Germinal center (tissue), 1 donor: Measurements from ENCODE around the gene HADHA.
"Not testable (repeated sequence)": the region's sequence is repeated elsewhere in the genome, so short reads cannot be mapped to it uniquely, and the experiment has no call there.

Source experiments
- DNase-seq: peaks from one replicate; pipeline ENCODE4 v3.0.0; 2012; ENCODE audit warnings: mixed read lengths, low spot score

The HADHA gene

GRCh38 chr2:26173776-26174482 lies 70.5 kb downstream of the HADHA start:
- DNase-seq, result no peak

- no peak for DNase-seq
Observed at GRCh38 chr2:26172871-26173775, 71.3 kb downstream of the HADHA start, which contains the start of gene GAREM2. GAREM2 (plus strand) TSS chr2:26173088; CDS start chr2:26173221, 133 bp downstream.

GRCh38 chr2:26172189-26172870 lies 72.1 kb downstream of the HADHA start:
- no peak for DNase-seq

GRCh38 chr2:26170795-26171194 lies 73.6 kb downstream of the HADHA start:
- DNase-seq, result no peak

- DNase-seq, result no peak
Observed at GRCh38 chr2:26169681-26170414, 74.6 kb downstream of the HADHA start.

GRCh38 chr2:26169226-26169625 lies 75.2 kb downstream of the HADHA start:
- no peak for DNase-seq

GRCh38 chr2:26168785-26169184 lies 75.6 kb downstream of the HADHA start:
- DNase-seq, result no peak

GRCh38 chr2:26166541-26166940 lies 77.9 kb downstream of the HADHA start:
- DNase-seq, result not testable (repeated sequence)

GRCh38 chr2:26165403-26165802 lies 79.0 kb downstream of the HADHA start:
- DNase-seq, result no peak

GRCh38 chr2:26164641-26165211 lies 79.7 kb downstream of the HADHA start:
- DNase-seq, result no peak

GRCh38 chr2:26164231-26164630 lies 80.2 kb downstream of the HADHA start:
- DNase-seq, result no peak

GRCh38 chr2:26162963-26163362 lies 81.5 kb downstream of the HADHA start:
- DNase-seq, result no peak

GRCh38 chr2:26161926-26162325 lies 82.5 kb downstream of the HADHA start:
- no peak for DNase-seq

- DNase-seq, result no peak
Observed at GRCh38 chr2:26157580-26157979, 86.9 kb downstream of the HADHA start.

- no peak for DNase-seq
Observed at GRCh38 chr2:26150243-26150642, 94.2 kb downstream of the HADHA start.

GRCh38 chr2:26148501-26148900 lies 95.9 kb downstream of the HADHA start:
- no peak for DNase-seq

- DNase-seq, result peak; percentile 64
Observed at GRCh38 chr2:26144953-26145680, 99.3 kb downstream of the HADHA start.

GRCh38 chr2:26144031-26144430 lies 100.4 kb downstream of the HADHA start:
- no peak for DNase-seq

- DNase-seq, result no peak
Observed at GRCh38 chr2:26141145-26141769, 103.2 kb downstream of the HADHA start.
